GM11168 (cell line): Measurements from ENCODE around the gene MPST.
"Not testable (repeated sequence)": the region's sequence is repeated elsewhere in the genome, so short reads cannot be mapped to it uniquely, and the experiment has no call there.

ENCODE experiments used
- in situ Hi-C: fragments of 300-500 bp; cut with MboI; formaldehyde crosslinking; loops from one replicate; pipeline ENCODE4 v1.12.0; 2022; ENCODE audit warnings: low sequenced_read_pairs; ENCODE audit not compliant: unreplicated experiment

MPST gene

DNA sequence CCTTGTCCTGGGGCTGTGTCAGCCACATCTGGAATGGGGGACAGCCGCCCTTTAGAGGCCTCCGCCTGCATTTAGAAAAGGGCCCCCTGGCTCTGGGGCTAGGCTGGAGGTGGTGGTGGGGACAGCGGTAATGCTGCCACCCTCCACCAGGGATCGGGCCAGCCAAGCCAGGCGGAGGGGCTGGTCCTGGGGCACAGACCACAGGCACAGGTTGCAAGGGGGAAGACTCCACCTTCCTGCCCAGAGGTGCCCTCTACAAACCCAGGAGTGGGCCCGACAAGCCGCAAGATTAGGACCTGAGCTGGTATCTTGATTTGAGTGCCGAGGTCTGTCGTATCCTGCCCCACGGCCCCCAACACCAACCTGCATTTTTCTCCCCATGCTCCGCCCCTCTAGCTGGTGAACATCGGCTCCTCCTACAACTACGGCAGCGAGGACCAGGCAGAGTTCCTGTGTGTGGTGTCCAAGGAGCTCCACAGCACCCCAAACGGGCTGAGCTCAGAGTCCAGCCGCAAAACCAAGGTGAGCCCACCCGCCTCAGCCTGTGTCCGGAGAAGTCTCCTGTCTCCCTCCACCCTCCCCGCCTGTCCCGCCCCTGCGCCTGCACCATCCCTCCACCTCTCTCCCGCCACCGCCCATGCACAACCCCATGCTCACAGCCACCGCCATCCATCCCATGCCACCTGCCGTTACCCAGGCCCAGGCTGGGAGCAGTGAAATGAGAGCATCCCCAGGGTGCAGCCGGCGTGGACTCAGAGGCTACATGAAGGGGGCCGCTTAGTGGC lies 39.6 kb downstream of the MPST start:
- in situ Hi-C loops, result no loop called here

DNA sequence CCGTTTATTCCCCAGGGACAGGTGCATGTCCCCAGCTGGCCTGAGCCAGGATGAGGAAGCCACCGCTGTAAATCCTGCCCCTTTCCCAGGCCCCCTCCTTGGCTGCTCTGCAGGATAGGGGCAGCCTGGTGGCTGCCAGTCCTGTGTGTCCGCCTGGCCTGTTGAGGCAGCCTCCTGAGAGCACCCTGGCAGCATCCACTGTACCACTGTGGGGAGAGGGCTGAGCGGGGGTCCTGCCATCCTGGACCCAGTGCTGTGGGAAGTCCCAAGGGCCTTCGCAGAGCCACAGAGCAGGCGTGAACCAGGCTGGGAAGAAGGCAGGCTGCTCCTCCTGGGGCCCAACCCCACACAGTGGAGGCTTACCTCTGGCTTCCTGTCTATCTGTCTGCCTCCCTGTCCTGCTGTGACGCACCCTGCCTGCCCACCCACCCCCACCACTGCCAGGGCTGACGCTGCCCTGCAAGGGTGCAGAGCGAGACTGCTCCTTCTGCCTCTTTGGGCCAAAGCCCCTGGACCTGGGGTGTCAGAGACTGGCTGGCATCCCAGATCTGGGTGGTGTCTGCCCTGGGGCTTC lies 40.4 kb downstream of the MPST start:
- in situ Hi-C loops, result no loop called here

GRCh38 chr22:37060801-37061610 lies 41.5 kb downstream of the MPST start:
- in situ Hi-C loops, result no loop called here

DNA sequence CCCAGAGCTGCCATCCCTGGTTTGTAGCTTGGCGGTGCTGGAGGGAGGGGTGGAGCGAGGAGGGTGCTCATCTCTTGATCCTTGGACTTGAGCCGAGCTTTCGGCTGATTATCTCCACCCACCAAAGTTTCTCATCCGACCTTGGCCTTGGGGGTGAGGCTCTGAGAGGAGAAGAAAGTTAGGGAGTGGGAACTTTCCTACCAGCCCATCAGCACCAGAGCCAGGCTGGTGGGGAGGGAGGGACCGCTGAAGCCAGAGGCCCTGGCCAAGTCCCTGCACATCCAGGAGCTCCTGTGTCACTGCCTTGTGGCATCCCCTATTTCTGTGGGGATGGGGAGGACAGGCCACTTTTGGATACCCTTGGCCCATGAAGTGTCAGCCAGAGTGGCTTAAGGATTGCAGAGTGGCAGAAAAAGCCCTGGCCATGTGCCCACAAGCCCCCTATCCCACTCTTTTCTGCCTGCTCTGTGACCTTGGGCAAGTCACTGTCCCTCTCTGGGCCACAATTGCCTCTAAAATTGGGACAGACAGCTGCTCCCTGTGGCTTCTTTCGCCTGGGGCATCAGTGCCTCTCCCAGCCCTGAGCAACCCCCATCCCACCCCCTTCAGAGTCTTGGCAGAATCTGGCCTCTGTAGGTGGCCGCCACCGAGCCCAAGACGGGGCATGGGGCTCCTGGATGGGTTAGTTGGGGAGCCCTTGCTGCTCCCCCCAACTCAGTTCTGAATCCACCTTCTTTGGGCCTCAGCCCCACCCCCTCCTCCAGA lies 42.3 kb downstream of the MPST start:
- in situ Hi-C loops, result no loop called here

DNA sequence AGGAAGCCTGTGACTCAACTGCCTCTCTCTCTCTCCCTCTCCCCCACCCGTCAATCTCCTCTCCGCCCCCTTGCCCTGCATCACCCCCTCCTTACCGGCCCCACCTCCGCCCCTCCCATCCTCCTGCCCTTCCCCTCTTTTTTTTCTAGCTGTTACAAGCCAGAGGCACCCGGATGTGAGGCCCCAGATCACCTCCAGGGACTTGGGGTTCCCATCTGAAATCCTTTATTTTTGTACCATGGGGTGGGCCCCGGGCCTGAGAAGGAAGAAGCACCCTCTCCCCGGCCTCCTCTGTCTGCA lies 42.8 kb downstream of the MPST start:
- in situ Hi-C loops, result no loop called here

GRCh38 chr22:37062702-37063381 lies 43.3 kb downstream of the MPST start:
- in situ Hi-C loops, result no loop called here

GRCh38 chr22:37063431-37064420 lies 44.2 kb downstream of the MPST start:
- in situ Hi-C loops, result no loop called here

DNA sequence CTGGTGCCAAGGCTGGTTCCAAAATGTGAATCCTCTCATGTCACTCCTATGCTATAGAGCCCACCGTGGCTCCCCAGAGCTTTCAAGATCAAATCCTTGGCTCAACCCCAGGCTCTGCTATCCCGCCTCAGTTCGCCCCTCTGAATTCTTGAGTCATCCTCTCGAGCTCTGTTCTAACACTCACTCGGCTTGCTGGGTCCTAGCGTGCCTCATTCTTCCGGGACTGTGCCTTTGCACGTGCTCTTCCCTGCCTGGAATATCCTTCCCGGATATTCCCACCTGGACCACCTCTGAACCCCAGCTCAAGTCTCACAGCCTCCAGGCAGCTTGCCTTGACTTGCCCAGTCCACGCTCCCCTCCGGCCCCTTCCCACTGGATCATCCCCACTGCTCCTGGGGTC lies 45.0 kb downstream of the MPST start:
- in situ Hi-C loops, result no loop called here

DNA sequence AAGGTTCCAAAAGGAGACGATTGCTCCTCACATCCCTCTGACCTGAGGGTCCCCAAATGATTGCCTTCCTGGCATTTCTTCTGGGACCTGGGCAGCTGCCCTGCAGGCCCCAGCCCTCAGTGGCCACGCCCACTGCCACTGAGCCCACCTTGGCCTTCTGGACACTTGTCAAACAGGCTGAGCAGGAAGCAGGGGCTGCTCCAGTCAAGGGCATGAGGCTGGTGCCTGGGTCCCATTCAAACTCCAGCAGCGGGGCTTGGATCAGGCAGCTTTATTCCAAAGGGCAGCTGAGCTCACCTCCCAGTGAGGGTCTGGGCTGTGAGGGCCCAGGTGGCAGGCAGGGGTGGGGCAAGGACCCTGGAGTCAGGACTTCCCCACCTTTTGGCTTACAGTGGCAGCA lies 45.6 kb downstream of the MPST start:
- in situ Hi-C loops, result no loop called here

DNA sequence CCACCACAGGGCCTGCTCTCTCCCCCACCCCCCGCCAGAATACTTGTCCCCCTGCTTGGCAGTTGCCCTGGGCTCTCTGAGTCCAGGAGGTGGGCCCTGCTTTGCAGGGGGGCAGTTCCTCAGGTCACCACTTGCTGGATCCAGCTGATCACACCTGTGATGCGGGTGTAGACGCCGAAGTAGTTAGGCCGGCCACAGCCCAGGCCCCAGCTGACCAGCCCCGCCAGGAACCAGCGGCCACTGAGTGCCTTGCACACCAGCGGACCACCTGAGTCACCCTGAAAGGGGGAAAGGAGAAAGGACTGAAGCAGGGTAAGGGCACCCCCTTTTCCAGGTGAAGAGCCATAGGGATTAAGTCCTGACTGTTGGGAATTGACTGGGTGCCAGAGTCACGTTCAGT lies 46.4 kb downstream of the MPST start:
- in situ Hi-C loops, result no loop called here

DNA sequence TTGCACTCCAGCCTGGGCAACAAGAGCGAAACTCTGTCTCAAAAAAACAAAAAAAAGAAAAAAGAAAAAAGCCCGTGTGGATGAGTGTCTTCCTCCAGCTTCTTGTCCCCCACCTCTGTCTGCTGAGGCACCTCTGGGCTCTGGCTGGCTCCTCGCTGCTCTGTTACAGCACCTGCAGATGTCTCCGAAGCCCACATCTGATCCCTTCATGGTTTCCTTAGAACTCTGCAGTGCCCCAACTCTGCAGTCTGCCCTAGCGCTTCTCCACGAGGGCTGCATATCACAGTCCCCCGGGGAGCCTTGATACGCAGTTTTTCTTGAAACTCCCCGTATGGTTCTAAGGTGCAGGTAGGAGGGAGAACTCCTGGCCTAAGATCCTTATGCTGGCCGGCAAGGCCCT lies 47.9 kb downstream of the MPST start:
- in situ Hi-C loops, result no loop called here

- in situ Hi-C loops, result no loop called here
Measured at GRCh38 chr22:37068859-37069258, 49.3 kb downstream of the MPST start.

DNA sequence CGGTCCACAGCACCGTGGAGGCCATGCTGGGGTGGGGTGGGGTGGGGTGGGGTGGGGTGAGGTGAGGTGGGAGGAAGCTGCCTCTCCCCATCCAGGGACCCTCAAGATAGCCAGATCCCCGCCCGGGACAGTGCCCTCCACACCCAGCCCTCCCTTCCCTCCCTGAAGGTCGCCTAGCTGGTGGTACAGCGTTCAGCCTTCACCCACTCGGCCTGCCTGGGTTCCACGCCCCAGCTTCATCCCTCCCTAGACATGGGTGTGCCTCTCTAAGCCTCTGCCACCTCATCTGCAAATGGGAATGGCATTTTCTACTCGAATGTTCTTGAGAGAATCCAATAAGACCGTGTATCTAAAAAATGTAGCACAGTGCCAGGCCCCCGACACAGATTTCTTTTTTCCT lies 49.8 kb downstream of the MPST start:
- in situ Hi-C loops, result no loop called here

DNA sequence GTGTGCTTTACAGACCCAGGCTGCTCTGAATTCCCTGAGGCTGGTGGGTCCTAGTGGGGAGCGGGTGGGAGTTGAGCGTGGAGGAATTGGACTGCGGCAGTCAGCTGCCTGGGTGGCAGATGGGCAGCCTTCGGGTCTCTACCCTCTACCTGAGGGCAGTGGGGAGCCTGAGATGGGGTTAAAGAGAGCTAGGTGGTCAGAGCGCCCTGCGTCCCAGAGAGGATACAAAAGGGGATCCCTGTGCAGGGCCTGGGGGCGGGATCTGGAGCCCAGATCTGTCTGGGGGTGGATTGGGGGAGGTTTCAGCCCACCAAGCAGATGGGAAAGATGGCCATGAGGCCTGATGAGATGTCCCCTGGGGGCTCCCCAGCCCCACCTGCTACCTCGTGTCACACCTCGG lies 50.2 kb downstream of the MPST start:
- in situ Hi-C loops, result no loop called here

GRCh38 chr22:37070334-37070733 lies 50.8 kb downstream of the MPST start:
- in situ Hi-C loops, result no loop called here

- in situ Hi-C loops, result no loop called here
Measured at GRCh38 chr22:37070744-37071143, 51.2 kb downstream of the MPST start.

- in situ Hi-C loops, result not testable (repeated sequence)
Measured at GRCh38 chr22:37071850-37072592, 52.5 kb downstream of the MPST start.

DNA sequence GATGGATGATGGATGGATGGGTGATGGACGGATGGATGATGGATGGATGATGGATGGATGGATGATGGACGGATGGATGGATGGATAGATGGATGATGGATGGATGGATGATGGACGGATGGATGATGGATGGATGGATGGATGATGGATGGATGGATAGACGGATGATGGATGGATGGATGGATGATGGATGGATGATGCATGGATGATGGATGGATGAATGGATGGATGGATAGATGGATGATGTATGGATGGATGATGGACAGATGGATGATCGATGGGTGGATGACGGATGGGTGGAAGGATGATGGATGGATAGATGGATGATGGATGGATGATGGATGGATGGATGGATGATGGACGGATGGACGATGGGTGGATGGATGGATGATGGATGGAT lies 53.1 kb downstream of the MPST start:
- in situ Hi-C loops, result no loop called here
